GM18508 (cell line): ENCODE data around the gene CLCN3.
A peak's percentile ranks its signal among the peaks of the same experiment; 100 is the strongest.
"Not testable (repeated sequence)": the region's sequence is repeated elsewhere in the genome, so short reads cannot be mapped to it uniquely, and the experiment has no call there.

ENCODE experiments used
- ATAC-seq: cut with Tn5 transposase; IDR thresholded peaks from one replicate; pipeline ENCODE4 v1.9.1; 2021; ENCODE audit warnings: moderate number of reproducible peaks; ENCODE audit not compliant: insufficient read depth, unreplicated experiment

Gene CLCN3

GRCh38 chr4:169650227-169650936 is 30.0 kb downstream of the CLCN3 start:
- no peak for ATAC-seq

DNA sequence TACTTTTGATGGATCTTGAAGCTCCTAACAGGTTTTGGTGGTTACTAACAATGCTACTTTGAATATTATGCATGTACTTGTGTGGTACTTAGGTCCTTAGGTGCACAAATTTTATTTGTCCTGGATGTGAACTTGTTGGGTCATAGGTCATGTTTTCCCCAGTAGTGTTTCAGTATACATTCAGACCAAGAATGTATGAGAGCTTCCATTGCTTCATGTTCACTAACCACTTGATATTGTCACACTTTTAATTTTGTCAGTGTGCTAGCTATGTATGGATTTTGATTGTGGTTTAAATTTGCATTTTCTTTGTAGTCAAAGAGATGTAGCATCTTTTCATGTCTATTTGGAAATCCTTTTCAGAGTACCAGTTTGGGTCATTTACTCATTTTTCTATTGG is 32.2 kb downstream of the CLCN3 start:
- no peak for ATAC-seq

- ATAC-seq: no peak
Observed at GRCh38 chr4:169655401-169655800, 35.0 kb downstream of the CLCN3 start.

- no peak for ATAC-seq
Observed at GRCh38 chr4:169657470-169658107, 37.2 kb downstream of the CLCN3 start.

GRCh38 chr4:169658196-169658595 is 37.8 kb downstream of the CLCN3 start:
- no peak for ATAC-seq

DNA sequence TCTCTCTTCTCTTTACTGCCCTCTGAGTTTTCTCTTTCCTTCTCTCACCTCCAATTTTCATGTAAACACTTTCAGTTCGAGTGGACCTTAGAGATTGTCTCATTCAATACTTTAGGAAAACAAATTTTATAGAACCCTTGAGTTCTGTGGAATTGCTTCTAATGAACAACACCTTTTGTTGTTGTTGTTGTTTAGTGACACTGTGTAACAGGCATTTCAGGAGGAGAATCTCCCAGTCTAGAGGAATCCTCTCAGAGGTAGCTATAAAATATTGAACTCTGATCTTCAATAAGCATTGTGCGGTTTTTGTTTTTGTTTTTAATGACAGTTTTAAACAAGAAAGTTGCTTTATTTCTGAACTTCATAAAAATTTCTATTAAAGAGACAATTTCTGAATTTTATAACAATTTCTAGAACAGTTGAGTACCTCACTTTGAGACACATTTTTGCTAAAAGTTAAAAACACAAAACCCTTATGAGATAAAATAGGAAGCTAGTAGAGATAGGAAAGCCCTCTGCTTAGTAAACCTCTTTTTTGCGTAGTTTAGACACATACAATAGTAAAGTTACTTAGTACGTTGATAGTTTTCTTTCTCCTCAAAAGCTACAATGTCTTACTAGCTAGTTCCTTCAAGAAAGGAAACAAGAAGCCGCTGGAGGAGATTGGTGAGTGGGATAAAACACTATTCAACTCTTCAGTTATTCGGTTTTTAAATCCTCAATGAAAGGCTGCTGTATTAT is 38.8 kb downstream of the CLCN3 start:
- ATAC-seq: no peak

GRCh38 chr4:169659716-169660670 is 39.6 kb downstream of the CLCN3 start:
- peak; percentile 97 for ATAC-seq

- no peak for ATAC-seq
Observed at GRCh38 chr4:169660929-169661328, 40.6 kb downstream of the CLCN3 start.

DNA sequence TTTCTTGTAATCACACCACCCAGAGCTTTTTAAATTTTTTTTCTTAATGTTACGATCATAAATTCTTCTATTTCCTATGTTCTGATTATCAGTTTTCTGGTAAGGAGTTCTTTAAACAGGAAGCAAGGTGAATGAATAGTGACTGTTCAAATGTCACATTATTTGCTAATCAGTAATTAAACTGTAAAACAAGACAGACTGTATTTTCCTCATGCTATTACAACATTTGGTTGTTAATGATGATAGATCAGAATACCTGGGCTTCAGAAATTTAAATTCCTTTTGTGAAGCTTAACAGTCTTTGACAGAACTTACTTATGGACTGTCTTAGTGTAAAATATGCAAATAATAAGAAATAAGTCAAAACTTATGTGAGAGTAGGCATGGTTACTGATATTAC is 41.4 kb downstream of the CLCN3 start:
- no peak for ATAC-seq

DNA sequence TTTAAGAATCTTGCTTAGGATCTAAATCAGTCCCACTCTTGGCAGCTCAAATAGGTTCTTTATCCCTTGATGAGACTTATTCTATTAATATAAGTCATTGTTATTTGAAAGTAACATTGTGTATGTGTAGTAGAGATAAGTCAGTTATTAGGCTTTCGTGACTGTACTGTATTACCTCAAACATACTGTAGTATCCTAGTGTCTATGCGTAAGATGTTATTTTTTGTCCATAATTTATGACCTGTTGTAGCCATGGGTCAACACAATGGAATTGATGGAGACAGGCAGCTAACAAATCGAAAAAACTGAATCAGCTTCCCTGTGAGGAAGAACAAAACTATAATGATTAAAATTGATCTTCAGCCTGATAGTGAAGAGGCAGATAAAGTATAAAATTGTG is 41.8 kb downstream of the CLCN3 start:
- no peak for ATAC-seq

DNA sequence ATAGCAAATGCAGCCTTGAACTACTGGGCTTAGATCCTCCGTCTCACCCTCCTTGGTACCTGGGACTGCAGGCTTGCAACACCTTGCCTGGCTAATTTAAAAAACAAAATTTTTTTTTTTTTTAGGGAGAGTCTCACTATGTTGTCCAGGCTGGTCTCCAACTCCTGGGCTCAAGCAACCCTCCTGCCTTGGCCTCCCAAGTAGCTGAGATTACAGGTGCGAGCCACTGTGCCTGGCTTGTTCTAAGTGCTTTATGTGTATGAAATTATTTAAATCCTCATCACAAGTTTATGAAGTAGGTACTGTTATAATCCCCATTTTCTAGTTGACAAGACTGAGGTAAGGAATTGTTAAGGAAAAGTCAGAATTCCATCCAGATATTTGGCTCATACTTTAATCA is 43.0 kb downstream of the CLCN3 start:
- ATAC-seq: no peak

DNA sequence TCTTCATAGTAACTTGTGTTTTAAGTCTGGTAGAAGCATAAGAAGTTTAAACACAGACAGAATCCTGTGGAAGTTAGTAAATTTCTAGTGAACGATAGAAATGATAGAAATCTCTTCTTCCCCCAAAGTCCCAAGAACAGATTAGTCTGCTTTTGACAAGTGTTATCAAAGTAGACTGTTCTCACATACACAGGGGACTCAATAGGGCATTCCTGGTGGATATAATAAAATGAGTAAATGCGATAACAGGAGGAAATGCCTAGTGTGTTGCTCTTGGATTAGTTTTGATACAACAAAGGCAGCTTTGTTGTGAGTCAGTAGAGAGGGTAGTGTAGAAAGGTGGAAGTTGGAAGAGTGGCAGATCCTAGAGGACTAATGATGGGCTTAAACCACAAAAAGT is 43.5 kb downstream of the CLCN3 start:
- no peak for ATAC-seq

DNA sequence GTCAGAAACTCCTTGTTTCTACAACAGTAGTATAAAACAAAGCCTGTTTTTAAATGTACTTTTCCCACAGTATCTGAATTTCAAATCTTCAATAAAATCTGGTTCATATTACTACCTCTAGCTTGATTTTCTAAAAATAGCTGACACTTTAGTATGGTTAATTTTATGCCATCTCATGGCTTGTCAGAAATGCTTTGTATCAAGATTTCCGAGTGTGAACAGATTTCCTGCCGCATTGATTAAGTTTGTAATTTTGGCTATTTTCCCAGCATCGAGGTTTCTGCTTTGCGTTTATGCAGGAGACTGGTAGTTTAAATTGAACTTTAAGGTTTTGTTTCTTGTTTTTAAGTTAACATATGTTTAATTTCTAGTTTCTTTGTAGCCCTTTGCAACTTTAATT is 44.2 kb downstream of the CLCN3 start:
- ATAC-seq: no peak

DNA sequence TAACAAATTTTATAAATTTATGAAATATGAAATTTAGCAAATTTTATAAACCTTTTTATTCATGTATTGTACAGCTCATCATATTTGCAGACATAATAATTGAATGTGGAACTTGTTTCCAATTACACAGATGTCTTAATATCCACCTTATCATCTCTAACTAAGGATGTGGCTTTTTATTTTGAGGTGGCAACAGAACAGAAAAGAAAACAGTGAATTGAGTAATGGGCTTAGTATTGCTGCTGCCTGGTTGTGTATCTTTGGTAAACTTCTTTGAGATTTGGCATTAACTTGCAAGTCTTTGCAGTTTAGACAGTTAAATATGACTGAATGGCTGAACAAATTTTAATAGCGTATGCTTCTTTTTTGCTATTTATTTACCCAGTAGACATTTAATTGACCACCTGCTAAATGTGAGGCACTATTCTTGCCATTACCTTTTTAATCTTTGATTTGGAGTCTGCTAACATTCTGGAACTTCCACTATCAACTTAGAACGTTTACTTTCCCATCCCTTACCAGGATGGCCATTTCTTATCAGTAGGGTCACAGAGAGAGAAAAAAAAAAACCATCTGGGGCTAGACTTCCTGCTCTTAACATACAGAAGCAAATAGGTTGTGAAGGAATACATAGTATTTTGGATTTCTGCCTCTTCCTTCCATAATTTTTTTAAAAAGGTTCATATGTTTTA is 44.8 kb downstream of the CLCN3 start:
- ATAC-seq: no peak

DNA sequence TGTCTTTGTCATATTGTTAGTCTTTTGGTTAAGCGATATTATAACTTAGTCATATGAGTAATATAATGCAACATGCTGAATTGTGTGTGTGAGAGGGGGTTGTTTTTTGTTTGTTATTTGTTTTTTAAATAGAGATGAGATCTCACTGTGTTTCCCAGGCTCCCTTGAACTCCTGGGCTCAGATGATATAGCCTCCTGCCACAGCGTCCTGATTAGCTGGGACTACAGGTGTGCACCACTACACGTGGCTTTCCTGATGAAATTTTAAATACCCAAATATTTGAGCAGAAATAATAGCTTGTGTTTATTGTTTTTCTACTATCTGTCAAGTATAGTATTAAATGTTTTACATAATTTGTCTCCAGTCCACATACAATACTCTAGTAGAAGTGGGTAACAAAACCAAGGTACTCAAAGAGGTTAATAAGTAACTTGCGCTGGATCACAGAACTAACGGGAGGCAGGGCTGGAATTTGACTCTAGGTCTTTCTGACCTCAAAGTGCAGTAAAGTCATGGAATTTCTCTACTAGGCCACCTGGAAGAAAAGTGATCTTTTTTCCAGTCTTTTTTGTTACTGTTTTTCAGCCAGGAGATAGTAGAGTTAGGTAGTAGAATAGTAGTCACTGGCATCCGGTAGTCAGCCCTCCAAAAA is 47.8 kb downstream of the CLCN3 start:
- no peak for ATAC-seq

GRCh38 chr4:169675825-169676224 is 55.4 kb downstream of the CLCN3 start:
- no peak for ATAC-seq

- ATAC-seq: no peak
Observed at GRCh38 chr4:169677150-169677748, 56.9 kb downstream of the CLCN3 start.

GRCh38 chr4:169678486-169678885 is 58.1 kb downstream of the CLCN3 start:
- not testable (repeated sequence) for ATAC-seq
